ENCODE measurements around the gene MAP1LC3B2.

Gene MAP1LC3B2

GRCh38 chr12:116544656-116545055, 14.5 kb upstream of the MAP1LC3B2 start:
- TF ChIP-seq TAF1 (IDR thresholded peaks at IDR 0.05; ENCODE audit: borderline replicate concordance, insufficient read depth, low read length) (no peak), REST (IDR thresholded peaks at IDR 0.05; ENCODE audit: insufficient read depth in 1 of 2, low read depth in 2 of 2, low read length in 2 of 2) (no peak), FOXP2 (optimal IDR thresholded peaks at IDR 0.05; ENCODE audit: borderline replicate concordance, extremely low read depth, extremely low read length, insufficient read depth) (no peak), POLR2AphosphoS5 (IDR thresholded peaks at IDR 0.05; ENCODE audit: low read depth, low read length) (no peak), SIN3A (IDR thresholded peaks at IDR 0.05; ENCODE audit: borderline replicate concordance, insufficient read depth, low read length) (no peak)

- no peak for TF ChIP-seq TAF1 (IDR thresholded peaks at IDR 0.05; ENCODE audit: borderline replicate concordance, insufficient read depth, low read length)
- no peak for TF ChIP-seq POLR2AphosphoS5 (IDR thresholded peaks at IDR 0.05; ENCODE audit: low read depth, low read length)
- TF ChIP-seq FOXP2 (optimal IDR thresholded peaks at IDR 0.05; ENCODE audit: borderline replicate concordance, extremely low read depth, extremely low read length, insufficient read depth): no peak
- TF ChIP-seq REST (IDR thresholded peaks at IDR 0.05; ENCODE audit: insufficient read depth in 1 of 2, low read depth in 2 of 2, low read length in 2 of 2): no peak
- no peak for TF ChIP-seq SIN3A (IDR thresholded peaks at IDR 0.05; ENCODE audit: borderline replicate concordance, insufficient read depth, low read length)
Observed at GRCh38 chr12:116545144-116545543, 14.0 kb upstream of the MAP1LC3B2 start.

- TF ChIP-seq TAF1 (IDR thresholded peaks at IDR 0.05; ENCODE audit: borderline replicate concordance, insufficient read depth, low read length) (no peak), POLR2AphosphoS5 (IDR thresholded peaks at IDR 0.05; ENCODE audit: low read depth, low read length) (no peak), SIN3A (IDR thresholded peaks at IDR 0.05; ENCODE audit: borderline replicate concordance, insufficient read depth, low read length) (no peak), FOXP2 (optimal IDR thresholded peaks at IDR 0.05; ENCODE audit: borderline replicate concordance, extremely low read depth, extremely low read length, insufficient read depth) (no peak), REST (IDR thresholded peaks at IDR 0.05; ENCODE audit: insufficient read depth in 1 of 2, low read depth in 2 of 2, low read length in 2 of 2) (no peak)
Observed at GRCh38 chr12:116545936-116546335, 13.2 kb upstream of the MAP1LC3B2 start.

GRCh38 chr12:116547955-116548501, 11.2 kb upstream of the MAP1LC3B2 start:
- TF ChIP-seq SIN3A (IDR thresholded peaks at IDR 0.05; ENCODE audit: borderline replicate concordance, insufficient read depth, low read length) (0 out of 2 replicates have a peak, but pooled peaks have one; percentile 40), POLR2AphosphoS5 (IDR thresholded peaks at IDR 0.05; ENCODE audit: low read depth, low read length) (no peak; the same call in 1 of the 2 replicates), TAF1 (IDR thresholded peaks at IDR 0.05; ENCODE audit: borderline replicate concordance, insufficient read depth, low read length) (no peak), FOXP2 (optimal IDR thresholded peaks at IDR 0.05; ENCODE audit: borderline replicate concordance, extremely low read depth, extremely low read length, insufficient read depth) (peak; percentile 55)

GRCh38 chr12:116549993-116550392, 9.2 kb upstream of the MAP1LC3B2 start:
- TF ChIP-seq POLR2AphosphoS5 (IDR thresholded peaks at IDR 0.05; ENCODE audit: low read depth, low read length): no peak
- TF ChIP-seq FOXP2 (optimal IDR thresholded peaks at IDR 0.05; ENCODE audit: borderline replicate concordance, extremely low read depth, extremely low read length, insufficient read depth): no peak
- no peak for TF ChIP-seq SIN3A (IDR thresholded peaks at IDR 0.05; ENCODE audit: borderline replicate concordance, insufficient read depth, low read length)
- no peak for TF ChIP-seq TAF1 (IDR thresholded peaks at IDR 0.05; ENCODE audit: borderline replicate concordance, insufficient read depth, low read length)
- TF ChIP-seq REST (IDR thresholded peaks at IDR 0.05; ENCODE audit: insufficient read depth in 1 of 2, low read depth in 2 of 2, low read length in 2 of 2): no peak
